IPS DF 6.9 (cell line): ENCODE measurements around the gene LETM1.
"Not testable (repeated sequence)": the region's sequence is repeated elsewhere in the genome, so short reads cannot be mapped to it uniquely, and the experiment has no call there.

Experiments
- DNase-seq: peaks from one replicate; pipeline ENCODE4 v3.0.0-alpha.2; 2013; ENCODE audit warnings: low read depth, low spot score
- H3K27ac ChIP-seq: one replicate; pipeline ENCODE4 v1.5.1; 2013; ENCODE audit warnings: low read length, control low read depth
- H3K27me3 ChIP-seq: 2 replicates; pipeline ENCODE4 v1.6.1; 2013; ENCODE audit warnings: mild to moderate bottlenecking, low read length; ENCODE audit not compliant: control insufficient read depth, insufficient read depth
- H3K36me3 ChIP-seq: 2 replicates; pipeline ENCODE4 v1.6.1; 2013; ENCODE audit warnings: low read length; ENCODE audit not compliant: control insufficient read depth, insufficient read depth
- H3K4me1 ChIP-seq: 2 replicates; pipeline ENCODE4 v1.6.1; 2013; ENCODE audit warnings: low read length; ENCODE audit not compliant: control insufficient read depth, insufficient read depth
- H3K4me3 ChIP-seq: 2 replicates; pipeline ENCODE4 v1.5.1; 2013; ENCODE audit warnings: mild to moderate bottlenecking, low read length
- H3K9me3 ChIP-seq: 2 replicates; pipeline ENCODE4 v1.6.1; 2013; ENCODE audit warnings: low read length, inconsistent platforms; ENCODE audit not compliant: control insufficient read depth, insufficient read depth
- WGBS: extraction: QIAGEN DNeasy Blood & Tissue Kit; methylation state at CpG from one replicate; pipeline ENCODE4 v1.1.7; 2013; ENCODE audit warnings: mixed read lengths, missing lambda C conversion rate; ENCODE audit not compliant: insufficient read length, insufficient coverage; 5-methylcytosine and 5-hydroxymethylcytosine counted together

LETM1 gene

GRCh38 chr4:1852904-1853623 lies 2.9 kb downstream of the LETM1 start:
- no peak overlapping the region for H3K27ac ChIP-seq
- WGBS: no CpG with 5 or more reads among the region's 9 CpGs
- H3K4me1 ChIP-seq: 0 out of 2 replicates have a peak, but pooled peaks cover 2% of the 10 kb centered on the region
- H3K4me3 ChIP-seq: no peak overlapping the region
- no peaks in the 10 kb centered on the region for H3K9me3 ChIP-seq
- no peak for DNase-seq
- no peaks in the 10 kb centered on the region for H3K36me3 ChIP-seq
- peaks cover 14% of the 10 kb centered on the region for H3K27me3 ChIP-seq

- H3K4me3 ChIP-seq: no peak overlapping the region
- no peak overlapping the region for H3K27ac ChIP-seq
- H3K27me3 ChIP-seq: peaks cover 1% of the 10 kb centered on the region; the same call in 1 of the 2 replicates
- no peak for DNase-seq
- no CpG with 5 or more reads among the region's 16 CpGs for WGBS
- H3K9me3 ChIP-seq: no peaks in the 10 kb centered on the region
- no peaks in the 10 kb centered on the region for H3K4me1 ChIP-seq
- no peaks in the 10 kb centered on the region for H3K36me3 ChIP-seq
These were observed 4.2 kb downstream of the LETM1 start for GRCh38 chr4:1851575-1852410.

GRCh38 chr4:1851160-1851559 lies 4.8 kb downstream of the LETM1 start:
- H3K36me3 ChIP-seq: no peaks in the 10 kb centered on the region
- H3K27me3 ChIP-seq: no peaks in the 10 kb centered on the region
- H3K9me3 ChIP-seq: no peaks in the 10 kb centered on the region
- no peak for DNase-seq
- WGBS: no CpG with 5 or more reads among the region's 11 CpGs
- no peaks in the 10 kb centered on the region for H3K4me1 ChIP-seq
- no peak overlapping the region for H3K4me3 ChIP-seq
- no peak overlapping the region for H3K27ac ChIP-seq

- H3K36me3 ChIP-seq: no peaks in the 10 kb centered on the region
- DNase-seq: no peak
- H3K27me3 ChIP-seq: no peaks in the 10 kb centered on the region
- WGBS: no CpG with 5 or more reads among the region's 10 CpGs
- no peak overlapping the region for H3K27ac ChIP-seq
- H3K4me3 ChIP-seq: no peak overlapping the region; the same call in 1 of the 2 replicates
- no peaks in the 10 kb centered on the region for H3K9me3 ChIP-seq
- H3K4me1 ChIP-seq: no peaks in the 10 kb centered on the region
These were observed 5.7 kb downstream of the LETM1 start for GRCh38 chr4:1850276-1850675.

GRCh38 chr4:1846580-1846979 lies 9.4 kb downstream of the LETM1 start:
- whole genome bisulfite sequencing: no CpG with 5 or more reads among the region's 2 CpGs
- Histone ChIP-seq H3K9me3 (no peaks in the 10 kb centered on the region), H3K4me3 (no peak overlapping the region), H3K27me3 (no peaks in the 10 kb centered on the region), H3K4me1 (no peaks in the 10 kb centered on the region), H3K36me3 (peaks cover 3% of the 10 kb centered on the region; the same call in 1 of the 2 replicates), H3K27ac (no peak overlapping the region)
- DNase-seq: no peak

GRCh38 chr4:1844618-1845017 lies 11.3 kb downstream of the LETM1 start:
- not testable (repeated sequence) for H3K27ac ChIP-seq, H3K36me3 ChIP-seq, H3K27me3 ChIP-seq, H3K4me3 ChIP-seq, H3K9me3 ChIP-seq, DNase-seq, H3K4me1 ChIP-seq
- no CpG with 5 or more reads among the region's 10 CpGs for WGBS

GRCh38 chr4:1843852-1844251 lies 12.1 kb downstream of the LETM1 start:
- DNase-seq: no peak
- Histone ChIP-seq H3K36me3 (peaks cover 11% of the 10 kb centered on the region), H3K9me3 (no peaks in the 10 kb centered on the region), H3K27ac (no peak overlapping the region), H3K27me3 (no peaks in the 10 kb centered on the region), H3K4me3 (no peak overlapping the region), H3K4me1 (no peaks in the 10 kb centered on the region)
- no CpG with 5 or more reads among the region's 10 CpGs for WGBS

- Histone ChIP-seq H3K4me1 (no peaks in the 10 kb centered on the region), H3K9me3 (no peaks in the 10 kb centered on the region), H3K4me3 (no peak overlapping the region), H3K27me3 (no peaks in the 10 kb centered on the region), H3K36me3 (peaks cover 11% of the 10 kb centered on the region), H3K27ac (no peak overlapping the region)
- no CpG with 5 or more reads among the region's 17 CpGs for WGBS
- DNase-seq: no peak
These were observed 12.9 kb downstream of the LETM1 start for GRCh38 chr4:1842993-1843448.

GRCh38 chr4:1842339-1842895 lies 13.5 kb downstream of the LETM1 start:
- no peaks in the 10 kb centered on the region for H3K4me1 ChIP-seq
- DNase-seq: no peak
- H3K27ac ChIP-seq: no peak overlapping the region
- H3K4me3 ChIP-seq: no peak overlapping the region
- peaks cover 11% of the 10 kb centered on the region for H3K36me3 ChIP-seq
- WGBS: no CpG with 5 or more reads among the region's 13 CpGs
- no peaks in the 10 kb centered on the region for H3K27me3 ChIP-seq
- H3K9me3 ChIP-seq: no peaks in the 10 kb centered on the region

- WGBS: no CpG with 5 or more reads among the region's 9 CpGs
- H3K36me3 ChIP-seq: peaks cover 11% of the 10 kb centered on the region
- no peaks in the 10 kb centered on the region for H3K9me3 ChIP-seq
- no peak overlapping the region for H3K4me3 ChIP-seq
- no peak for DNase-seq
- no peaks in the 10 kb centered on the region for H3K4me1 ChIP-seq
- no peak overlapping the region for H3K27ac ChIP-seq
- H3K27me3 ChIP-seq: no peaks in the 10 kb centered on the region
These were observed 14.1 kb downstream of the LETM1 start for GRCh38 chr4:1841887-1842210.
